GM18907 (cell line): Measurements from ENCODE around the gene C15orf39.
"Not testable (repeated sequence)": the region's sequence is repeated elsewhere in the genome, so short reads cannot be mapped to it uniquely, and the experiment has no call there.

Experiments used
- ATAC-seq: cut with Tn5 transposase; IDR thresholded peaks from one replicate; pipeline ENCODE4 v1.9.1; 2021; ENCODE audit warnings: mild to moderate bottlenecking, moderate library complexity; ENCODE audit not compliant: unreplicated experiment

The C15orf39 gene

DNA sequence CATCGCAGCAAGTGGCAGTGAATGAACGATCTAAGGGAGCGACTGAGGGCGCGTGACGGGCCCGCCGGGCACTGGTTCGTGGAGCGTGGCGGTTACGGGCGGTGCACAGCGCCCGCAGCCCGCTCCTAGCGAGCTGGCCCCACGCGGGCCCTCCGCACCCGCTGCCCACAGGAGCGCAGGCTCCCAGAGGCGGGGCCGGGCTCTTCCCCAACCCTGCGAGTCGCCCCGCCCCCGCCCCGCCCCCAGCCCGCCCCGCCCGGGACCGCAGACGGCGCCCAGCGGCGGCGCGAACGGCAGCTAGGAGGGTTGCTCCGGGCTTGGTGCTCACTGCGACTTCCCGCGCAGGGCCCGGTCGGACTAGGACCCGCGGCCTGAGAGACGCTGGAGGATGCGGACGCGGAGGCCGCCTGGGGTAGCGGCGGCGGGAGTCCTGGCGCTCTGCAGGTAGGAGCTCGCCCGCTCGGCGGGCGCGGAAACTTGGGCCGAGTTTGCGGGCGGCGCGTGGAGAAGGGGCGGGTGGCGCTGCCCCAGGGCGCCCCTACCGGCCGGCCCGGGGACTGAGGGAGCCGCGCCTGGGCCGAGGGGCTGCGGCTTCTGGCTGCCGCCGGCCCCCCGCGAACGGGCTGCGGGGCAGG is at the start of gene C15orf39:
Gene C15orf39 (plus strand): TSS at position 267 of the 635 bp plus-strand sequence. CDS start 4,167 bp downstream, outside the sequence.
- ATAC-seq: peak; percentile 46

DNA sequence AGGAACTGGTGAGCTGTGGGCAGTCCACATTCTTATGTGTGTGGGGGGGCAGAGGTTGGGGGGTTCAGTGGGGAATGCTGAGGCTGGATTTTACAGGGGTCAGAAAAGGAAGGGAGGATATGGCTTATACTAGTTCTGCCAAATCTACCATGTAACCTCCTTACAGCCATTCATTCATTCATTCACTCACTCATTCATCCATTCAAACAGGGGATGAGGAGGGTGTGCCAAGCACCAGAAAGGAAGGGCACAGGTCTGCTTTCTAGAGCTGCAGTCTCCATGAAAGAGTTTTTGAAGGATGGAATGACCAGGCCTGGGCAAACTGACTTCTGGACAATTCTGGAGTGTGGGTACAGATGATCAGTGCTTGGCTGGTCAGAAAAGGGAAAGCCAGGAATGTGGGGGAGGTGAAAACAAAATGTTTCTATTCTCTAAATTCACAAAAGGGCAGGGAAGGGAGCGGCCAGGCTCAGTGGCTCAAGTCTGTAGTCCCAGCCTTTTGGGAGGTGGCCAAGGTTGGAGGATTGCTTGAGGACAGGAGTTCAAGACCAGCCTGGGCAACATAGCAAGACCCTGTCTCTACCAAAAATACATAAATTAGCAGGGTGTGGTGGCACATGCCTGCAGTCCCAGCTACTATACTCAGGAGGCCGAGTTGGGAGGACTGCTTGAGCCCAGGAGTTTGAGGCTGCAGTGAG is 49.2 kb upstream of the C15orf39 start:
- ATAC-seq: no peak

DNA sequence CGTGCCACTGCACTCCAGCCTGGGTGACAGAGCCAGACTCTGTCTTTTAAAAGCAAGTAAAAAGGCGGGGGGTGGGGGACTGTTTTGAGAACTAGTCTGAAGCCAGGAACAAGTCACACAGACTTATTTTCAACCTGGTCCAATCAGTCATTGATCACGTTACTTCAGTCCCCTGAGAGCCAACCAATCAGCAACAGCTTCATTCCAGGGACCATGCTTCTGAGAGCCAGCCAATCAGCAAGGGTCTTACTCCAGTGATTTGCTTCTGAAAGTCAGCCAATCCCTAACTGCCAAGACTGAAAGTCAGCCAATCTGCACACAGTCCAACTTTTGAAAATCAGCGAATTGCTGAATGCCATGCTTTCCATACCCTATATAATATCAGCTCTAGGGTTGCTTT is 48.6 kb upstream of the C15orf39 start:
- ATAC-seq: no peak

DNA sequence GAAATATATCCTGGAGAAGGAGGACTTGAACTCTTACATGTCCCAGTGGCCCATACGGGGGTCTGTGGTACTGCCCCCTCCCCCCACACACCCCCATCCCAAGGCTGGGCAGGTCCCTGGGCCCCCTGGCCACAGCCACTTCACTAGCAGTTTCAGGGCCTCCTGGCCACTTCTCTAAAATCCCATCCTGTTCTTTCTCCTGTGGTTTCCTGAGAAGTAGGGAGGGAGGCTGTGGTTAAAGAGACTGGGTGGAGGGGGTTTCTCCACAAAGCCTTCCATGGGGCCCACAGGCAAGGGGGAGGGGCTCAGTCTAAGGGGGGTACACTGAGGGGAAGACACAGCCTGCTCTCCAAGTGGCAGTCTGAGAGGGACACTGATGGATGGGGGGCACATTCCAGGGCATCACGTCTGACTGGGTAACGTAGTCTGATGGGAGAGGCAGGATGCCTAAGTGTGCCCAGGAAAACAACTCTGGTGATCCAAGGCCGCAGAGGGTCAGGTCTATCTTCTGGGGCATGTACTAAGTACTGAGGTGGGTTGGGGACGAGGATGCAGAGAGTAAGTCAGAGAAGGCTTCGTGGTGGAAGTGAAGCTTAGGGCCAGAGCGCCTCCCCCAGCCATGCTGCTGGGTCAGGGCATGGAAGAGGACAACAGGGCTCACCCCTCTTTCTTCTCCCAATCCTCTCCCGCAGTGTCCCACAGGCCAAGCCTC is 48.0 kb upstream of the C15orf39 start:
- no peak for ATAC-seq

DNA sequence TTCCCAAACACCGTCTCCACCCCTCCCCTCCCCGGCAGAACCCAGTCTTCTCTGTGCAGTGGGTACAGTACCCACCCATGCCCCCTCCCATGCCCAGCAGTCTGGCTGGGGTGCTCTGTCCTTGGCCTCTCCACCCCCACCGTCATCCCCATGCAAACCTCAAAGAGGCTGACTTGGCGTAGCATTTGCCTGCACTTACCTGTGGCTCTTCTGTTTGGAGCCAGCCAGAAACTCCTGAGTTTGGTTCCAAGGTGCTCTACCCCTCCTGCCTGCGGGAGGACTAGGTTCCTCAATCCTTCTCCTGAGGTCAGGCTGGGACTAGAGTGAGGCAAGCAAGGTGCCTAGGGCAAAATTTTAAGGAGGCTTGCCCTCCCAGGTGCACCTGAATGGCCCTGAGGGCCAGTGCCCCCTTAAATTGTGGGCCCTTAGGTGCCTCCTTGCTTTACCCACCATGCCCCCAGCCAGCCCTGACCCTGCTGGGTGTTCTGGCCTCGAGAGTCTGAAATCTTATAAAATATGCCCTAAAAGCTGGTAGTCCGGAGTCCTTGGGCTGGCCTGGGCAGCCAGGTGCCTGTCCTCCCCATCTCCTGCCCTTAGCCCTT is 47.1 kb upstream of the C15orf39 start:
- no peak for ATAC-seq

DNA sequence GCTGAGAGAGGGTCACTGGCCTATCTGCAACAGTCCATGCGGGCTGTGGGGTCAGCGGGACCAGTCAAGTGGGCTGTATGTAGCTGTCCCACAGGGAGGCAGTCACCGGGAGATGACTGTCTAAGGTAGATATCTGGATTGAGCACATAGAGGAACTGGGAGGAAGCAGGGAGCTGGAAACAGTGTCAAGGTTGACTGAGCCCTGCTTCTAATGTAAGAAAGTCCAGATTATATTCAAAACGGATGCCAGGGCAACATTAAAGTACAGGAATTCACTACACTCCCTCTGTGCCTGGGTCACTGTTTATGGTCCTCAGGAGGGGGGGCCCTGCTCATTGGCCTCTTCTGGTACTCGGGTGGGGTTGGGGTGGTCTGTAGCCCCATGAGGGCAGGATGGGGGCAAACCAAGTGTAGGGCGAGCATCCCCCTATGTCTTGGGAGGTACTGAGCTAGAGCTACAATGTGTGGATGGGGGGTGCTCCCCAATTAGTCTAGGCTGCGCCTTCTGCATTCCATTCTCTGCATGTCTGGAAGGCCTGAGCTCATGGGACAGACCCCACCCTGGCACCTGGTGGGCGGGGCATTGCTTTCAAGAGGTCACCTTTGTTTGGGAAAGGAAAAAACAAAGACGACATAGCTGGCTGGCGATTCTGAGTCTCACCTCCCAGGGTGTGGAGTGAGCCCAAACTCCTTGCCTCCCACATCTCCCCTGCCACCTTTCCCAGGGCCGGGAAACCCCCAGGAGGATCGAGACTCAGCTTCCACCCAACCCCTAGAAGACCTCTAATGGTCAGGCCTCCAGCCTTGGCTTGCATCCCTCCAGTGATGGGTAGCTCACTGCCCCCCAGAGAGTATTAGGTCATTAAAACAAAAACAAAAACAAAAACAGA is 45.1 kb upstream of the C15orf39 start:
- no peak for ATAC-seq

DNA sequence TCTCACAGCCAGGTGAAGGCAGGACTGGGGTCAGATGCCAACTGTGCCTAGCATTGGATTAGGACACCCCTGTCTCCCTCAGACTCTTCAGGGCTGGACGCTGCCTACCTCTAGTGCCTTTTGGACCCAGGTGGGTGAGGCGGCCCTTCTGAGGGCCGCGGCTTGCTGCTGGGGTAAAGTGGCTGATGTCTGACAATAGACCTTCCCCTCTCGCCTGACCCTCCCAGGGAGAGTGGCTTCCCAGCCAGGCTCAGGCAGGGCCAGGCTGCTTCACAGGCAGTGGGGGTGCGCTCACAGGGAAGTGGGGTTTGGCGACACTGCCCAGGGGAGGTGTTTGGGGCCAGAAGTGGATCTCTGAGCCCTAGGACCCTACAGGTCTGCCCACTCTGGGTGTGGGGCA is 43.3 kb upstream of the C15orf39 start:
- no peak for ATAC-seq

DNA sequence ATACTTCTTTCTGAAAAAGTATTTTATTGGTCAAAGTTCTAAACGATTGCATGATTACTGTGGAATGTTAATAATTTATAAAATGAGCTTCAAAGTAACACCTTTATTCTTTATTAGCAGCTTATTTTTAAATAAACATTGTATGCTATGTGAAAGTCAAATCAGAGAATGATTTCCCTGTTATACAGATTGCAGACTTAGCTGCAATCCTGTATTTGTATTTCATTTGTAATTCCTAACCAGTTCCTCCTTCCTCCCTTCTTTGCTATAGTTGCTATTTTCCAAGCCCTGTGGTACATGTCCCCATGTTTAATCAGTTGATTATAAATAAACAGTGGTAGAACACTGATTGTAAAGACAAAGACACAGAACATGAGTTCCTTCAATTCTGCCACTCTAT is 42.4 kb upstream of the C15orf39 start:
- no peak for ATAC-seq

DNA sequence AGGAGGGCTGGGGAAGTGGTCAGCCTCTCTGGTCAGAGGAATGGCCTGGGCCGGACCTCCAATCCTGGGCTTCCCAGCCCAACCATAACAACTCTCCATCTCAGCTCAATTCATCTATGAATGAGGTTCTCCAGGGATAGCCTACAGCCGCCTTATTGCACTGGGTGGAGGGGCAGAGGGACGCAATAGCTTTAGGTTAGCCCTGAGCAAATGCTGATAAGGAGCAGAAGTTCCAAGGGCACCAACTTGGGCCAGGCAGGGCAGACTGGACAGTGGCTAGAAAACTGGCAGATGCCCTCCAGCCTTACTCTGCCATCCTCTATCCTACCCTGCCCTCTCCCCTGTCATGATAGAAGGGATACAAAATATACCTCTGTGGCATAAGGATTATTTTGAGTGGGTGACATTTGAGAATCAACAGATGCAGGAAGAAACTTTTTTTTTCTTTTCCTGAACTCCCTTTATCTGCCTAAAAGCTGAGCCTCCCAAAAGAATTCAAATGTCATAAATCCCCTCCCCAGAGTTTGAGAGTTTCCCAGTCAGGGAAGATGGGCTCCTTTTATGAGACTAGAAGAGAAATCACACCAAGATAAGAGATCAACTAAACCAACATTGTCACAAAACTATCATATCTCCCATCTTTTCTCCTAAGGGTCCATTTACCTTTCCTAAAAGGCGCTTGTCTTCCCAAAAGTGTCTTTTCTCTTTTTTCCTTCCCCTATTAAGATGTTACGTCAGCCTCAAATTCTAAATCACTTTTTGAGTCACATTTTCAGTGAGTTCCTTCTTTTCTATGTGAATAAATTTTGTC is 40.4 kb upstream of the C15orf39 start:
- ATAC-seq: no peak

DNA sequence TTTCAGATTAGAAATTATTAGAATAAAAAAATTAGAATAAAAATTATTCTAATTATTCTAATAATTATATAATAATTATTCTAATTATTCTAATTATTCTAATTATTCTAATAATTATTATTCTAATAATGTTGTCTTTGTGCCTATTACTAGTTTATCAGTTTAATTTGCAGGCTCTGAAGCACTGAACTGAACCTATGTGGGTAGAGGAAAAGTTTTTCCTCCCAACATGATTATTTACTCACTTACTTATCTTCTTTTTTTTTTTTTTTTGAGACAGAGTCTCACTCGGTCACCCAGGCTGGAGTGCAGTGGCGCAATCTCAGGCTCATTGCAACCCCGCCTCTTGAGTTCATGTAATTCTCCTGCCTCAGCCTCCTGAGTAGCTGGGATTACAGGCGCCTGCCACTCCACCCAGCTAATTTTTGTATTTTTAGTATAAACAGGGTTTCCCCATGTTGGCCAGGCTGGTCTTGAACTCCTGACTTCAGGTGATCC is 39.7 kb upstream of the C15orf39 start:
- no peak for ATAC-seq

DNA sequence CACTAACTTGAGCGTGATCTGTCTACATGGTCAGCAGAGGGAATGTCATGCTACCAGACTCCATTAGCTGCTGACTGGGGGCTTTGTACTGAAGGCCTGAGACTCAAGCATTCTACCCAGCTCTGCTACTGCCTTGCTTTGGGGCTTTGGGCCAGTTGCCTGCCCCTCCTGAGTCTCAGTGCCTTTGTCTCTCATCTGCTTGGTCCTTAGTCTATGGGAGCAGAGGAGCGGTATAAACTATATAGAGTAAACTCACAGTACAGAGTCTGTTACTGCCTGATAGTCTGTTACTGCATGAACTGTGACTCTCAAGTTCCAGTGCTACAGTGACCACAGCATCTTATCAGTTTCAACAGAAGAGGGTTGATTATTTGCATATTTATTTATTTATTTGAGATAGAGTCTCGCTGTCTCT is 38.5 kb upstream of the C15orf39 start:
- no peak for ATAC-seq

DNA sequence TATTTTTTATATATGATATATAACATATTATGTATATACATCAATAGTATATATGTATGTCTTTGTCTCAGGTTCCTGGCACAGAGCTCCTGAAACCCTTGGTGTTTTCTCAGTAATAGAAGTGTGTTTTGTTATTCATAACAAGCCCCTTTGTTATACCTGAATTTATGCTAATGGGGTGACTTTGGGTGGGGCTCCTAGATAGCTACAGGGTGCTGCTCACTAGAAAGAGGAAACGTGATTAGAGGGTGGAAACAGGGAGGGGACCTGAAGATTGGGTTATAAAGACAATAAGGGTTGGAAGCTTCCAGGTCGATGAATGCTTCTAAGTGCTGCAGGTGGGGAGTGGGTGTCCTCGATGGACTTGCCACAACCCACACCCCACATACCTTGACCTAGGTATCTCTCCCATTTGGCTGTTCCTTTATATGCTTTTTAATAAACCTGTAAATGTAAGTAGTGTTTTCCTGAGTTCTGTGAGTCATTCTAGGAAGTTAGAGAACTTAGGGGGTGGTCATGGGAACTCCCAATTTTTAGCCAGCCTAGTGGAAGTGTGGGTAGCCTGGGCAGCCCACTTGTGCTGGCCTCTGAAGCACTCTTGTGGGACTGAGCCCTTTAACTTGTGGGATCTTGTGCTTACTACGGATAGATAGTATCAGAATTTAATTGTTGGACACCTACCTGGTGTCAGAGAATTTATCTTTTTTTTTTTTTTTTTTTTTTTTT is 36.9 kb upstream of the C15orf39 start:
- ATAC-seq: no peak

DNA sequence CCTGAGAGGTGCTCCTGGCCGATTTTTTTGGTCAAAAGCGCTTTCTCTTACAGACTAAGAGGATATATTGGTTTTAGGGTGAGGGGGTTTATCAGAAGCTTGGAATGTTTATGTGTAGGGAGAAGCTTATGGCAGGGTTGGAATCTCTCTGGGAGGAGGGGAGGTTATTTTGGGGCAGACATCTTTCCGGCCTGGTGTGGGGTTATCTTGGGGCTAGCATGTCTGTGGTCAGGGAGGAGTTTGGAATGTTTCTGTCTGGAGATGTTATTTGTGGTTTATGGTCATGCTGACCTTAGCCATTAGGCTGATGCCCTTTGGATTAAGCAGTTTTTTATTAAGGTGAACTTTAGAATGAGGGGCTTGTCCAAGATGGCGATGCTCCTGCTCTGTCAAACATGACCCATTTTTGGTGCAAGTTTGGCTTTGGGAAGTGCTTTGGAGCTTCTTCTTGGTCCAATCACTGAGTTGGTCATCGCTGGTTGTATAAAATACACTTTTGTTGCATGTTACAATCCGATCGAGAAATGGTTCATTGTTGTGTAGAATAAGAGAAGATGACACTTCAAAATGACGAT is 35.1 kb upstream of the C15orf39 start:
- not testable (repeated sequence) for ATAC-seq

DNA sequence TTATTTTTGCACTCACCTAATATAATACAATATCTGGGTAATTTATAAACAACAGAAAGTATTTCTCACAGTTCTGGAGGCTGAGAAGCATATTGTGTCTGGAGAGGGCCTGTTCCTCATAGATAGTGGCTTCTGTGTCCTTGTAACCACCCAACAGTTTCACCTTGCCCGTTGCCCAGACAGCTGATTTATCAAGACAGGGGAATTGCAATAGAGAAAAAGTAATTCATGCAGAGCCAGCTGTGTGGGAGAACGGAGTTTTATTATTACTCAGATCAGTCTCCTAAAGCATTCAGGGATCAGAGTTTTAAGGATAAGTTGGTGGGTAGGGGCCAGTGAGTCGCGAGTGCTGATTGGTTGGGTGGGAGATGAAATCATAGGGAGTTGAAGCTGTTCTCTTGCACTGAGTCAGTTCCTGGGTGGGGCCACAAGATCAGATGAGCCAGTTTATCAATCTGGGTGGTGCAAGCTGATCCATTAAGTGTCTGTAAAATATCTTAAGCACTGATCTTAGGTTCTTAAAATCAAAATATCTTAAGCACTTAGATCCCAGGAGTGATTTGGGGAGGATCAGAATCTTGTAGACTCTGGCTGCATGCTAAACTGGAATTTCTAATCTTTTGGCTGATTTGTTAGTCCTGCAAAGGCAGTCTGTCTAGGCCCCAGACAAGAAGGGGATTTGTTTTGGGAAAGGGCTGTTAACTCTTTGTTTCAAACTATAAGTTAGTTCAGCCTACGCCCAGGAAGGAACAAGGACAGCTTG is 33.9 kb upstream of the C15orf39 start:
- no peak for ATAC-seq

DNA sequence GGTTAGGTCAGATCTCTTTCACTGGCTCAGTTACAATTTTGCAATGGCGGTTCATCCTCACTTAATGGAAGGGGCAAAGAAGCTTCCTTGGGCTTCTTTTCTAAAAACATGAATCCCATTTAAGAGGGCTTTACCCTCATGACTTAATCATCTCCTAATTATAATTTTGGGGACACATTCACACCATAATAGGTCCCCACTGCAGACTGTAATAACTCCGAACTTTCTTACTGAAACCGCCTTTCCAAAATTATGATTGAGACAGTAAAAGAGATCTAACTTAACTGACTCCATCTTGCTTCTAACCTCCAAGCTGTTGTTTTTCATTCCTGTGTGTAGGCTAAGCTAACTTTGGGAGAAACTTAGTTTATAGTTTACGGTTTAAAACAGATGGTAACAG is 33.3 kb upstream of the C15orf39 start:
- no peak for ATAC-seq

DNA sequence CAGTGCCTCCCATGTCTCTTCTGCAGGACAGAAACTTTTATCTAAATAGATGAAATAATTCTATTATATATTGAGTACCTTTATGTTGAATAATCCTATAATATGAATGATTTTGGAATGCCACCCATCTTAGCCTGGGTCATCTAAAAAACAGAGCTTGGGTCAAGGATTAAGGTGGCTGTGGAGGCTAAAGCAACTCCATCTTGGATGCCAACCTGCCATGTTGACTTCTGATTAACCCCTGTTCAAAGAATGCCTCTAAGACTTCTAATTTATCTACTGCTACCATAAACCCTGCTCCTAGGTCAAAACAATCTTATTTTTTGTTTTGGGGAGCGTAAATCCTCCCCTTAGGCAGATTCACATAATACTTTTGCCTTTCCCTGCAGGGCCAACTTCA is 31.5 kb upstream of the C15orf39 start:
- ATAC-seq: no peak

DNA sequence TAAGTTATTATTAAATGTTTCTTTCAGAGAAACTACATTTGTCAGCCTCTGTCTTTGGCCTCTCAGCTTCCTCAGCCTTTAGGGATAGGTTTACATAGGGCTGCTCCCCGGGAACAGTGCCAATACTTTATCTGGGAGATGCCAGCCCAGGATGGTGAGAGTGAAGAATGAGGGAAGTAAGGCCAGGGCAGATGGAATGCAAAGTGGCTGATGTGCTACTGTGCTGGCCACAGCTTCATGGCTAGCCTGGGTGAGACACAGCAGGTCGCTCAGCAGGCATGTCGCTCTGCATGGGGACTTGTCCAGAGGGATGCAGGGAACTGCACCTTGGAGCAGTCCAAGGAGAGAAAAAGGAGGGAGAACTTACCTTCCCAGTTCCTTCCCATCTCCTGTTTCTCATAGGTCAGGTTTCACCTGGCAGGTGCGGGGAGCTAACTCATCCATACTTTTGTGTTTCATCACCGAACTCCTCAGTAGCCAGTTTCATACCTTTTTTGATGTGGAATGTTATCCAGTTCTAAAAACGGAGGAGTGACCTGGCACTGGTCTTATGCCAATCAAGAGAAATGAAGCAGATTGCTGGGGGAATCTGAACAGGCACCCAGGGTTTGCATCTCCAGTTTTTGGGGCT is 30.9 kb upstream of the C15orf39 start:
- ATAC-seq: no peak
